ENCODE results near the gene DNER. TPM values are rescaled to one million over a fixed set of nuclear protein-coding genes. Genes with fewer than 3 reads are reported as not detected.
"Not testable (repeated sequence)": the region's sequence is repeated elsewhere in the genome, so short reads cannot be mapped to it uniquely, and the experiment has no call there.

The DNER gene
- total and polyA plus RNA-seq, 2 donors (not counting 3 experiments of a cell fraction or from before 2014, with no cell fraction given): 0.01 TPM; not detected in 1

DNA sequence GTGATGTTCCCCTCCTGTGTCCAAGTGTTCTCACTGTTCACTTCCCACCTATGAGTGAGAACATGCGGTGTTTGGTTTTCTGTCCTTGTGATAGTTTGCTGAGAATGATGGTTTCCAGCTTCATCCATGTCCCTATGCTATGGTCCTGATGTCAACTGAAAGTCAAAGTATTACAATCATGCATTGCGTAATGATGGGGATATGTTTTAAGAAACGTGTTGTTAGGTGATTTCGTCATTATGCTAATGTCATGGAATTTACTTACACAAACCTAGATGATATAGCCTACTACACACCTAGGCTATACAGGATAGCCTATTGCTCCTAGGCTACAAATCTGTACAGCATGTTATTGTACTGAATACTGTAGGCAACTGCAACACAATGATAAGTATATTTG, 207.7 kb downstream of the DNER start:
- BruUV-seq (replicated peaks); H3K9me1 ChIP-seq (replicated peaks; ENCODE audit: control insufficient read depth, extremely low read depth, insufficient read depth, low read length); H3K4me2 ChIP-seq (ENCODE audit: insufficient read depth, low read length); intact Hi-C loops (cut with micrococcal nuclease); H3K4me3 ChIP-seq (replicated peaks in 1 of 3; ENCODE audit: insufficient read depth in 1 of 3, low read depth in 1 of 3, low read length in 3 of 3); dilution Hi-C loops (cut with MboI; ENCODE audit: extremely low pct_ligation_motif_present, low sequenced_read_pairs); FAIRE-seq; H3K9ac ChIP-seq (replicated peaks; ENCODE audit: extremely low read depth, insufficient read depth, low read length); H3K27me3 ChIP-seq (ENCODE audit: control insufficient read depth in 2 of 2, insufficient read depth in 2 of 2, low read length in 2 of 2); H3K9me3 ChIP-seq (replicated peaks; ENCODE audit: control insufficient read depth, insufficient read depth, low read length); DNase-seq (ENCODE audit: low read depth, low spot score); H3K27ac ChIP-seq (ENCODE audit: insufficient read depth, low read depth, low read length); H4K20me1 ChIP-seq (replicated peaks; ENCODE audit: control insufficient read depth, extremely low read depth, insufficient read depth, low read length); CTCF ChIA-PET; H2AFZ ChIP-seq (ENCODE audit: low read depth, low read length); H3K36me3 ChIP-seq (ENCODE audit: control insufficient read depth in 2 of 2, extremely low read depth in 1 of 2, insufficient read depth in 2 of 2, low read length in 2 of 2); H3K79me2 ChIP-seq (ENCODE audit: control insufficient read depth, insufficient read depth, low read length); POLR2A ChIA-PET; H3K4me1 ChIP-seq (ENCODE audit: control insufficient read depth, extremely low read depth, insufficient read depth, low read length): not testable (repeated sequence)

DNA sequence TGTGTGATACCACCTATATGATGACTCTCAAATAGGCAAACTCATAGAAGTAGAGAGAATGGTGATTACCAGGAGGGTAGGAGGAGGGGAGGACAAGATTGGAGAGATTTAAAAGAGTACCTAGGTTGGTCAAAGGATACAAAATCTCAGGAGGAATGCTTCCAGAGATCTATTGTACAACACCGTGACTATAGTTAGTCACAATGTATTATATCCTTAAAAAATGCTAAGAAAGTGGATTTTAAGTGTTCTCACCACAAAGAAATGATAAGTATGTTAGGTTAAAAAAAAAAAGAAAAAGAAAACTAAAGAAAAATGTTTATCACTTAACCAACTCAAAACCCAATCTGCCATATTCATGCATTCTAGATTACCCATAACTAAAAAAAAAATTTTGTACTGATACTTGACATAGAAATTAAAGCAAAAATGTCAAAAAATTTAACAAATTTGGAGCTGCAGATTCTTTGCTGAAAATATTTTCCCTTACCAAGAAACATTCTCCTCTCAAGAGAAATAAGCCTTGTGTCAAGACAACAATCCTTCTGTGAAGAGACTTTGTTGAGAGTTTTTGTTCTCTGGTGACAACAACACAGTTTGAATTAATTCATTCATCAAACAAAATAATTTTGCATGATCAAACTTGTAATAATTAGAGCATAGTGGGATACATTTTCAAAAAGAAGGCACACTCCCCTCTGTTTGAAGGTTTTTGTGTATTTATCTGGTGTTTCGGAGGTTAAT, 213.1 kb downstream of the DNER start:
- H3K9me3 ChIP-seq (replicated peaks; ENCODE audit: control insufficient read depth, insufficient read depth, low read length): no peaks in the 10 kb centered on the region
- no peak overlapping the region for H3K4me2 ChIP-seq (ENCODE audit: insufficient read depth, low read length)
- ChIA-PET CTCF (no interaction called here), POLR2A (no interaction called here)
- H3K9me1 ChIP-seq (replicated peaks; ENCODE audit: control insufficient read depth, extremely low read depth, insufficient read depth, low read length): no peaks in the 10 kb centered on the region
- DNase-seq (ENCODE audit: low read depth, low spot score) (no peak), FAIRE-seq (no peak)
- no peaks in the 10 kb centered on the region for H3K79me2 ChIP-seq (ENCODE audit: control insufficient read depth, insufficient read depth, low read length)
- H3K27me3 ChIP-seq (ENCODE audit: control insufficient read depth in 2 of 2, insufficient read depth in 2 of 2, low read length in 2 of 2): no peaks in the 10 kb centered on the region
- H3K27ac ChIP-seq (ENCODE audit: insufficient read depth, low read depth, low read length): no peak overlapping the region
- dilution Hi-C loops (cut with MboI; ENCODE audit: extremely low pct_ligation_motif_present, low sequenced_read_pairs) (no loop called here), intact Hi-C loops (cut with micrococcal nuclease) (no loop called here)
- H3K4me3 ChIP-seq (replicated peaks in 1 of 3; ENCODE audit: insufficient read depth in 1 of 3, low read depth in 1 of 3, low read length in 3 of 3): no peak overlapping the region
- TF ChIP-seq, protein P1, sequence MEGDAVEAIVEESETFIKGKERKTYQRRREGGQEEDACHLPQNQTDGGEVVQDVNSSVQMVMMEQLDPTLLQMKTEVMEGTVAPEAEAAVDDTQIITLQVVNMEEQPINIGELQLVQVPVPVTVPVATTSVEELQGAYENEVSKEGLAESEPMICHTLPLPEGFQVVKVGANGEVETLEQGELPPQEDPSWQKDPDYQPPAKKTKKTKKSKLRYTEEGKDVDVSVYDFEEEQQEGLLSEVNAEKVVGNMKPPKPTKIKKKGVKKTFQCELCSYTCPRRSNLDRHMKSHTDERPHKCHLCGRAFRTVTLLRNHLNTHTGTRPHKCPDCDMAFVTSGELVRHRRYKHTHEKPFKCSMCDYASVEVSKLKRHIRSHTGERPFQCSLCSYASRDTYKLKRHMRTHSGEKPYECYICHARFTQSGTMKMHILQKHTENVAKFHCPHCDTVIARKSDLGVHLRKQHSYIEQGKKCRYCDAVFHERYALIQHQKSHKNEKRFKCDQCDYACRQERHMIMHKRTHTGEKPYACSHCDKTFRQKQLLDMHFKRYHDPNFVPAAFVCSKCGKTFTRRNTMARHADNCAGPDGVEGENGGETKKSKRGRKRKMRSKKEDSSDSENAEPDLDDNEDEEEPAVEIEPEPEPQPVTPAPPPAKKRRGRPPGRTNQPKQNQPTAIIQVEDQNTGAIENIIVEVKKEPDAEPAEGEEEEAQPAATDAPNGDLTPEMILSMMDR (IDR thresholded peaks at IDR 0.05; ENCODE audit: extremely low read depth in 1 of 2, insufficient read depth in 1 of 2, low read depth in 1 of 2, low read length in 2 of 2): no peak
- TF ChIP-seq EZH2 (IDR thresholded peaks at IDR 0.05; ENCODE audit: borderline replicate concordance, low read depth, low read length, severe bottlenecking): no peak
- no peak for TF ChIP-seq POLR2AphosphoS5 (IDR thresholded peaks at IDR 0.05; ENCODE audit: insufficient read depth, low read depth, low read length)
- TF ChIP-seq JUN (IDR thresholded peaks at IDR 0.05; ENCODE audit: borderline replicate concordance, insufficient read depth, insufficient read length, low read depth): no peak
- no peak for TF ChIP-seq POLR2A (IDR thresholded peaks at IDR 0.05; ENCODE audit: low read depth, low read length)
- TF ChIP-seq MAX (IDR thresholded peaks at IDR 0.05; ENCODE audit: insufficient read depth, insufficient read length): no peak
- no peak for TF ChIP-seq GATA2 (IDR thresholded peaks at IDR 0.05; ENCODE audit: insufficient read depth, insufficient read length, low read depth, low read length)
- TF ChIP-seq FOS (IDR thresholded peaks at IDR 0.05; ENCODE audit: borderline replicate concordance, insufficient read depth, low read length): no peak
- no peak for TF ChIP-seq MYC (IDR thresholded peaks at IDR 0.05; ENCODE audit: low read depth, low read length)
- H2AFZ ChIP-seq (ENCODE audit: low read depth, low read length): no peak overlapping the region
- BruUV-seq (replicated peaks): no TSS peak
- no peaks in the 10 kb centered on the region for H3K36me3 ChIP-seq (ENCODE audit: control insufficient read depth in 2 of 2, extremely low read depth in 1 of 2, insufficient read depth in 2 of 2, low read length in 2 of 2)
- H3K9ac ChIP-seq (replicated peaks; ENCODE audit: extremely low read depth, insufficient read depth, low read length): no peak overlapping the region
- no peaks in the 10 kb centered on the region for H3K4me1 ChIP-seq (ENCODE audit: control insufficient read depth, extremely low read depth, insufficient read depth, low read length)
- H4K20me1 ChIP-seq (replicated peaks; ENCODE audit: control insufficient read depth, extremely low read depth, insufficient read depth, low read length): no peaks in the 10 kb centered on the region
